Central memory CD4-positive, alpha-beta T cell (primary cell): ENCODE measurements around the gene PPM1G.
"Not testable (repeated sequence)": the region's sequence is repeated elsewhere in the genome, so short reads cannot be mapped to it uniquely, and the experiment has no call there.

Experiments
- DNase-seq: peaks from one replicate; pipeline ENCODE4 v3.0.0; 2022

PPM1G gene

DNA sequence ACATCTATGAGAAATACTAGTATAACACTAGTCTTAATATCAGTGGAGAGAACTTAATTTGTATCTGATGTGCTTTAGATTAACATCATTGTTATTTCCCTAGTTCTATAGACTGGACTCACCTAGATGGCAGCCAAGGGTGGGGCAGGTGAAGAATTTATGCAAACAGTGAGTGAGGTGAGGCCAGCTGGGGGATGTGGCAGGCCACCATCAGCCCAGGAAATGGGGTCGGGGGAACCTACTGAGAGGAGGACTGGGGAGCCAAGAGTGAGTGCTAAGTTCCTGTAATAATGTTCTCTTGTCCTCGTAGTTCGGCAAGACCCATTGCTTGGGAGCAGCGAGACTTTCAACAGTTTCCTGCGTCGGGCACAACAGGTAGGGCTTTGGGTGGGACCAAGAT, 36.5 kb downstream of the PPM1G start:
- DNase-seq: no peak

DNA sequence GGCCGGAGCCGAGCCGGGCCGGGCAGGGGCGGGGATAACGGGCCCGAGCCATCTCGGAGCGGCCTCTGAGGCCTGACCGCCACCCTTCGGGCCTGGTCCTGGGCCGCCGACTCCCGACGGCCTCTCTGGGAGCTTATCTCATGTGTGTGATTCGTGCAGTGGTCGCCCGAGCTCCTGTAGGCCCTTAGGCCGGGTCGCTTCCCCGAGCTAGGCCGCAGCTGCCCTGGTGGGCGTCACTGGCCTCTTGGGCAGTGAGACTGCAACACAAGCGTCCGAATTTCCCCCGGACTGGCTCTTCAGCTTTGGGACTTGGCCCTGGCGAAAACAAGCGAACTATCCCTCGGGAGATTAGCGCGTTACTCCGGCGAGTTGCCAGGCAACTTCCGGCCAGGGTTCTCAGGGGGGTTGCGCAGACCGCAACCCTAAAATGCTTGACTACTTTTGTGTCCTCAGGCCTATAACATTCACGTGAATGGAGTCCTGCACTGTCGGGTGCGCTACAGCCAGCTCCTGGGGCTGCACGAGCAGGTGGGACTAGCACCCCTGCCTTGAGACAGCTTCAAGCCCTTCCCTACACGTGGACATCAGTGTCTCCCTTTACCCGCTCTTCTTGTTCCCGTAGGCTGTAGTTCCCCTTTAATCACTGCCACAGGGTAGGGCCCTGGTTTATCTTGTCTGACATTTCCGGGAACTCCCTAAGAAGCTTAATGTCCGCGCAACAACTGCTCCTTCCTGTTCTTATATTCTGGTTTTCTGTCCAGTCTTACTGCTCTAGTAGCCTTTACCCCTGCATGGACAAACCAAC, 38.4 kb downstream of the PPM1G start:
- peak; percentile 15 for DNase-seq

DNA sequence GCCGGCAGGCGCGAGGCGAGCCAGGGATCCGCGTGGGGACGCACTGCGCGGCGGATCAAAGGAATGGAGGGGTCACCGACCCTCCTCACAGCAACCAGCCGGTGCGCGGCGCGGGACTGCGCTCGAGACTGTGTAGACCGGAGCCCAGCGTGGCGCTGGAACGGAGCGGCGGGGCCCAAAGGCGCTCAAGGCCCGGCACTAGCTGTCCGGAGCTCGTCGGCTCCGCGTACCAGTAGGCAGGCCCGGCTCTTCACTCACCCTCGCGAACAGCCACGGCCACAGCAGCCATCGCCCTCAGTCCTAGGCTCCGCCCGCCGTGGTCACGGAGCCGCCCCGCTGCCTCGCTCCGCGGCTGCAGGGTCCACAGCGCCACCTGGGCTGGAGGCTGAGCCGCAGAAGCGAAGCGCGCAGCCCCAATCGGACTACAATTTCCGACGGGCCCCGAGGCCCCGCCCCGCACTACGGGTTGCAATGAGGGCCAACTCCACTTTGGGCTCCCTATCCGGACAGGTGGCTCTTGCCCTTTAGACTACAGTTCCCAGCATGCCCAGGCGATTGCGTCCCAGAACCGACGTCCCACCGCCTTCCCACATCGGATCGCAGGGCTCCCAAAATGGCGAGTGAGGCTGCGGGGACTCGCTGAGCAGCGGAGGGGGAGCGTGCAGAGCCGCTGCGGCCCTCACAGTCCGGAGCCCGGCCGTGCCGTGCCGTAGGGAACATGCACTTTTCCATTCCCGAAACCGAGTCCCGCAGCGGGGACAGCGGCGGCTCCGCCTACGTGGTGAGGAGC, 39.2 kb downstream of the PPM1G start, which contains the start of the genes EIF2B4 and SNX17:
EIF2B4 (minus strand) TSS at position 313 of the 790 bp plus-strand sequence; CDS start at position 289, 24 bp downstream.
SNX17 (plus strand) TSS at position 591 of the 790 bp plus-strand sequence; CDS start at position 719, 128 bp downstream.
- DNase-seq: peak; percentile 100

DNA sequence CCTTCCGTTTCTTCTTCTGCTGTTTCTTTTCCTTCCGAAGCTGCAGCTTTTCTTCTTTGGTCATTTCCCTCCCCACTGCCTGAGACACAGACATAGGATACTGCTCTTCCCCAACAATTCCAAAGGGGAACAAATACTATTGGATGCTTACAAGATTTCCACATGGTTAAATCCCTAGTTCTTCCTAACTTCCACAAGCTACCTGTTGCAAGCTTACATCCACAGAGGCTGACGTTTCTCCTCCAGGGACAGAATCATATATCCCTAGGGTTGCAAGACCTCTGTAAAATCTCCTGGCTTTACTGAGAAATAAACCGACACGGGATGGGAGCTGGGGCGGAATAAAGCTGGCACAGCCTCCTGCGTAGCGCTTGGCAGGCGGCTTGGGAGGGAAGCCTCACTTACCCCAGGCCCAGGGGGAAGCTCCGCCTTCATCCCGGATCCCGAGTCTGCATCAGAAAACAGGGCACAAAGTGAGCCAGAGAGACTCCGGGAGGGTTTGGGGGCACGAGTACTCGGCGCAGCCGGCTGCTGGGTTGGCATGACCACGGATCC, 39.8 kb downstream of the PPM1G start:
- DNase-seq: no peak

DNA sequence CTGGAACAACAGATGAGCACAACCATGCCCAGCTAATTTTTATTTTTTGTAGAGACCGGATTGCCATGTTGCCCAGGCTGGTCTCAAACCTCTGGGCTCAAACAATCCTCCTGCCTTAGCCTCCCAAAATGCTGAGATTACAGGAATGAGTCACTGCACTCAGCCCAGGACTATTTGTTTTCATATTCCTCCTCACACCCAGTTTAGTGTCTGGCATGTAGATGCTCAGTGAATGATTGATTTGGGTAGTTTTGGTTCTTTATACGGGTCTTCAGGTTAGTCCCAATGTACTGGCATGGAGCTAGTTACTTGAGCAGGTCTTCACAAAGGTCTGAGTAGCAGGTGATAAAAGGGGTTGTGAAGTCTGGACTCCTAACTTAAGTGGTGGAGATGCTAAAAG, 45.5 kb downstream of the PPM1G start:
- no peak for DNase-seq

DNA sequence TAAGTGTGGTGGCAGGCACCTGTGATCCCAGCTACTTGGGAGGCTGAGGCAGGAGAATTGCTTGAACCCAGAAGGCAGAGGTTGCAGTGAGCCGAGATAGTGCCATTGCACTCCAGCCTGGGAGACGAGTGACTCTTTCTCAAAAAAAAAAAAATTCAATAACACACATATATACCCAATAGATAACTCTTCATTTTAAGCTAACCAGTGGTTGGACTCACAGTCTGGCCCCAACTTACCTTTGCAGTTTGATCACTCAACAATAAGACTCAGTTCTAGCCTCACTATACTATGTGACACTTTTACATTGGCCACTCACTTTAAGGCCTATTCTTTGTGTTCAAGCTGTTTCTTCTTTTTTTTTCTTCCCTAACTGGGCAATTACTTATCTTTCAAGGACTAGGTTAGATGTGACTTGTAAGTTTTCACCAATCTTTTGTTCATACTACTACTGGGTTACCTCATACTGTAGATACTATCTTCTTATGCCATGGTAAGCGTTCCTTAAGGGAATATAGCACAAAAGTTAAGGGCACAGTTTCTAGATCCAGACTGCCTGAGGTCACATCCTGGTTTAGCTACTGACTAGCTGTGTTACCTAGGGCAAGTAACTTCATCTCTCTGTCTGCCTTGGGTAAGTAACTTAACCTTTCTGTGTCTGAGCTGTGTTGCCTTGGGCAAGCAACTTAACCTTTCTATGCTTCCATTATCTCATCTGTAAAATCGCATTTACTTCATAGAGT, 46.5 kb downstream of the PPM1G start:
- no peak for DNase-seq

DNA sequence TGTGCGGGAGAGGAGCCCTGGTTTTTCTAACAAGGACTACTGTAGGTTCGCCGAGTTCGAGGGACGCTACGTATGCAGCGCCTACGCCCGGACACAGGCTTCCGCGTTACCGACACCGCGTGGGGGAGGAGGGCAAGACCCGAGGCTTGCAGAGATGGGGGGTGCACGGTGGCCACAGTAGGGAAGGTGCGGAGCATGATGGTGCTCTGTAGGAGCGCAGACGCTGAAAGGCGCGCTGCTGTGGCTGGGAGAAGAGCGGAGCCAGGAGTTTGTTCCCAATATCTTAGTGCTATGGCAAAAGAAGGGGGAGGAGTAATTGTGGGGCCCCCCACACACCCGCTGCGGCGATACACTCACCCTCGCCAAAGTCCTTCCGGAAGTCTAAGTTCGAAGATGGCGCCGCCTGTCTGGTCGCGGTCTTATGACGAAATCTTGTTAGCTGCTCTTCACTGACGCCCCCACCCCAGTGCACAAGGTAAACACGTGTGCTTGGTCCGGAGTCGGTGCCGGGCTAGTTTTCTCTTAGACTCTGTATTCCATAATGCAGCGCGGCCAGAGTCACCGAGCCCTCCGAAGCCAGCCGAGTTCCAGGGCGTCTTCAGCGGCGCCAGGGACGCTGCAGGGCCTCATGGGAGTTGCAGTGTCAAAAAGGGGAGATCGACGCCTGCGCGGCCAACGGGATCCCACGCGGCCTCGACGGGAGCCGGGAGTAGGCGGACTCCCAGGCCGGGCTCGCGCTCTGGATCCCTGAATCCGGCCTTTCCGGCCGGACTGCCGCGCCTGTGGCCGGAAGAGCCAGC, 52.8 kb downstream of the PPM1G start, which contains the start of gene GTF3C2:
GTF3C2 (minus strand) TSS at position 383 of the 800 bp plus-strand sequence. CDS start 13,210 bp downstream, outside the sequence.
- DNase-seq: peak; percentile 94

DNA sequence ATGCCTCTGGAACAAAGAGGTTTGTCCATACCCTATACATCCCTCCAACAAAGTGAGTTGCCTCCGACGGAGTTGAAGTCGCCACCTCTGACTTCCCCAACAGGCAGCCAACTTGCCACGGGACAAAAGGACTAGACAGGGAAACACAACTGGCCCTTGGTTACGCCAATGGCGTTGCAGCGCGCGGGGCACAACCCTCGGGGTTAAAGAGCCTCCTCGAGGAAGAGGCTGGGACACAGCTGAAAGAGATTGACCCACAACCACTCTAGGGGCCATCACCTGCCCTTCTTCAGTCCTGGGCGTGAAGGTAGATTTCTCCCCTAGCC, 53.4 kb downstream of the PPM1G start:
- no peak for DNase-seq

DNA sequence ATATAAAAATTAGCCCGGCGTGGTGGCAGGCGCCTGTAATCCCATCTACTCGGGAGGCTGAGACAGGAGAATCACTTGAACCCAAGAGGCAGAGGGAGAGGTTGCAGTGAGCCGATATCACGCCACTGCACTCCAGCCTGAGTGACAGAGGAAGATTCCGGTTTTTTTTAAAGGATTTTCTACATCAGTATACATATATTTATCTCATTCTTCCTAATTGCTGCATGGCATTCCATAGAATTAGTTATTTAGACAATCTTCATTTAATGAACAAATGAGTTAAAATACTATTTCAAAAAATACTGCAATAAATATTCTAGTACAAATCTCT, 54.8 kb downstream of the PPM1G start:
- no peak for DNase-seq

DNA sequence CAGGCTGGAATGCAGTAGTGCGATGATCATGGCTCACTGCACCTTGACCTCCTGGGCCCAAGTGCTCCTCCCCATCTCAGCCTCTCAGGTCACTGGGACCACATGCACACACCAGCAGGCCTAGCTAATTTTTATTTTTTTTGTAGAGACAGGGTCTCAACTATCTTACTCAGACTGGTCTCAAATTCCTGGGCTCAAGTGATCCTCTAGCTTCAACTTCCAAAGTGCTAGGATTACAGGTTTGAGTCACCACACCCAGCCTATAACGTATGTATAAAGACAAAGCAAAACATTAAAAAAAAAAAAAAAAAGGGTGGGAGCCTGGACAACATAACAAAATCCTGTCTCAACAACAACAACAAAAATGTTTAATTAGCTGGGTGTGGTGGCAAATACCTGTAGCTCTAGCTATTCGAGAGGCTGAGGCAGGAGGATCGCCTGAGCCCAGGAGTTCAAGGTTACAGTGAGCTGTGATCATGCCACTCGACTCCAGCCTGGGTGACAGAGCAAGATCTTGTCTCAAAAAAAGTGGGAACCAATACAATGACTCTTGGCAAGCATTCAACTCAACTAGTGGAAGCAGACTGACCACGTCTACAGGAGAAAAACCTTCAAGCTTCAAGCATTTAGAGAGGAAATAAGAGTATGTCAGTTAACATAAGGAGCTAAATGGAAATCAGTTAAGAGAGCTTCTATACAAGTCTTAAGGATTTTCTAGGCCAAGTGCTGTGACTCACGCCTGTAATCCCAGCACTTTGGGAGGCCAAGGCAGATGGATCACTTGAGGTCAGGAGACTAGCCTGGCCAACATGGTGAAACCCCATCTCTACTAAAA, 55.4 kb downstream of the PPM1G start:
- no peak for DNase-seq

DNA sequence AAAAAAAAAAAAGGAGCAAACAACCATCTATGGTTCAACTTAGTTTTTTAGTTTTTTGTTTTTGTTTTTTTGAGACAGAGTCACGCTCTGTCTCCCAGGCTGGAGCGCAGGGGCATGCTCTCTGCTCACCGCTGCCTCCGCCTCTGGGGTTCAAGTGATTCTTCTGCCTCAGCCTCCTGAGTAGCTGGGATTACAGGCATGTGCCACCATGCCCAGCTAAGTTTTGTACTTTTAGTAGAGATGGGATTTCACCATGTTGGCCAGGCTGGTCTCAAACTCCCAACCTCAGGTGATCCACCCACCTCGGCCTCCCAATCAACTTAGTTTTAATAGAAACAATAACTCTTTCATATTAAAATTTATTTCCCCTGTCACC, 56.0 kb downstream of the PPM1G start:
- not testable (repeated sequence) for DNase-seq

DNA sequence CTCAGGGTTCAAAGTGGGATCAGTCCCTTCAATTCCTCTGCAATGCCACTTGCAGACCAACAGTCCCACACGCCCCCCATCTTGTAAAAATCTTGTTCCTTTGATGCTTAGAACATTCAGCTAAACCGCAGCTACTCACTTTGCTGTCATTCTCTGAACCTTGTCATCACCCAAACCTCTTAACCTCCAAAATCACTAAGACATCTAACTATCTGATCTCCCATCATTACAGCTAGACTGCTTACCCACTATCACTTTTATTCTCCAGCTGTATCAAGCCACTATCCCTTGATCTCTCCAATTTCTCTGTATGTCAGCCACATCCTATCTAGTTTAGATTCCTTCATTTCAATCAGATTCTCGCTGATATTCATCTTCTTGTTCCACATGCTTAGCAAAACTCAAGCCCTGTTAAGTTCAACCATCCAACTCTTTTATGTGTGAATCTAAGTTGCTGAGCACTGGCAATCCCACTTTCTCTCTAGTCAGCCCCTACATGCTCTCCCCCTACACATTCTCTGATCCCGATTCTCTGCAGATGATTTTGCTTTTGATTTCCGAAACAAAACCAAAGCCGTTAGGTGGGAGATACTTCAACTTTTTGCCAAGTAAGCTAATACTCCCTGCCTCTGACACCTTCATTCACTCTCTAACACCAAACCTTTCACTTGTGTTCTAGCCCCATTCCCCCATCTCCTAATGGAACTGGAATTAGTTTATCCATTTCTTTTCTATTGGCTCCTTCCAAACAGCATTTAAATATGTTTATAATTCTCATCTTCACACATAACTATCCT, 57.4 kb downstream of the PPM1G start:
- DNase-seq: peak; percentile 25

DNA sequence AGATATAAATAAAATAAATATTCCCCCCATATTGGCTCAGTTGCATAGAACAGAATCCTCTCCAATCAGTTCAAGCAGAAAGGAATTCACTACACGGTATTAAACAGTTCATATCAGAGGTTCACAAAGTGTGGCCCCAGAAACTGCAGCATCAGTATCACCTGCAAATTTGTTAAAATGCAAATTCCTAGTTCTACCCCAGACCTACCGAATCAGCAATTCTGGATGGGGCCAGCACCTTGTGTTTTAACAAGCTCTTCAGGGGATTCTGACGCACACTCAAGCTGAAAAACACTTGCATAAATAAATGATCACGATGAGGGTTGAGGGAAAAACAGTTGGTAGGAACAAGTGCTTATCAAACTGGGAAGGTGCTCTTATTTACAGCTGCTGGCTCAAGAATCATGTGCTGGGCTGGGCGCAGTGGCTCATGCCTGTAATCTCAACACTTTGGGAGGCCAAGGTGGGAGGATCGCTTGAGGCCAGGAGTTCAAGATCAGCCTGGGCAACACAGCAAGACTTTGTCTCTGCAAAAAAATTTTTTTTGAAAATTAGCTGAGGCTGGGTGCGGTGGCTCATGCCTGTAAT, 59.2 kb downstream of the PPM1G start:
- DNase-seq: no peak

DNA sequence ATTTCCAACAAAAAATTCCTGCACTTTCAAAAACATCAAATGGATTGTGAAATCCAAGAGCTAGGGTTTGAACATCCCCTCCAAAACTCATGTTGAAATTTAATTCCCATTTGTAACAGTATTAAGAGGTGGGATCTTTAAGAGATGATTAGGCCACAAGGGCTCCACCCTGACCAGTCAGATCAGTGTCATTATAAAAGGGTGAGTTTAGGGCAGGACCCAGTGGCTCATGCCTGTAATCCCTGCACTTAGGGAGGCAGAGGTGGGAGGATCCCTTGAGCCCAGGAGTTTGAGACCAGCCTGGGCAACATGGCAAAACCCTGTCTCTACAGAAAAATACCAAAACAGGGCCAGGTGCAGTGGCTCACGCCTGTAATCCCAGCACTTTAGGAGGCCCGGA, 61.8 kb downstream of the PPM1G start:
- no peak for DNase-seq

DNA sequence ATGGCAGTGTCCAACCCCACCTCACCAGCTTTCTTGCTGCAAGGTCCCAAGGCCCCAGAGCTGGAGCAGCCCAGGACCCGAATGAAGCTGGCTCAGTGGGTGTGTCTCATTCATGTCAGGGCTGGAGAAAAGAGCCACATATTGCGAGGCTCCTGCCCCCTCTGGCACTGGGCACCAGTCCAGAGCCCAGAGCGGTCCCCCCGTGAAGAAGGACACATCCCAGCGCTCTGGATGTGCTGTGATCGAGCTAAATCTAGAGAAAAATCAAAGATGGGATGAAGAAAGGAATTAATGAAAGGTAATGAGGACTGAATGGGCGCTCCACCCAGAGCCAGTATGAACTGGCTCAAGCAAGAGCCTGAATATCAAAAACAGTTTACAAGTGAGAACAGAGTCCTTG, 73.2 kb downstream of the PPM1G start:
- DNase-seq: no peak

DNA sequence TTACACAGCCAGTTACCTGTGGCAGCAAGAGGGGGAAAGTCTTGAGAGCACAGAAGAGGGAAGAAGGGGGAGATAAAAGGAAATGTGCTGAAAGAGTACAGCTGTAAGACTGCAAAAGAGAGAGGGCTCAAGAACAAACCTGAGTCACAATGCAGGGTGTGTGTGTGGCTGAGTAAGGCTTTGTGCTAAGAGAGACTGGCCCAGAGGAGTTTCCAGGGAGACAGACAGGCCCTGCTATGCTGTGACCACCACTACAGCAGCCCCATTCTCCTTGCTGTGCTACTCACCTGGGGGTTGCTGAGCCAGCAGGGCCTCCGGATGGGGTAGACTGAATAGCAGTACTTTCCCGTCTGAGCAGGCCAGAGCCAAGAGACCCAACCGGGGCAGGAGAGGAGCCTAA, 74.1 kb downstream of the PPM1G start:
- no peak for DNase-seq
